ENCODE measurements around the gene TNFSF13.

- TF ChIP-seq, protein P1, sequence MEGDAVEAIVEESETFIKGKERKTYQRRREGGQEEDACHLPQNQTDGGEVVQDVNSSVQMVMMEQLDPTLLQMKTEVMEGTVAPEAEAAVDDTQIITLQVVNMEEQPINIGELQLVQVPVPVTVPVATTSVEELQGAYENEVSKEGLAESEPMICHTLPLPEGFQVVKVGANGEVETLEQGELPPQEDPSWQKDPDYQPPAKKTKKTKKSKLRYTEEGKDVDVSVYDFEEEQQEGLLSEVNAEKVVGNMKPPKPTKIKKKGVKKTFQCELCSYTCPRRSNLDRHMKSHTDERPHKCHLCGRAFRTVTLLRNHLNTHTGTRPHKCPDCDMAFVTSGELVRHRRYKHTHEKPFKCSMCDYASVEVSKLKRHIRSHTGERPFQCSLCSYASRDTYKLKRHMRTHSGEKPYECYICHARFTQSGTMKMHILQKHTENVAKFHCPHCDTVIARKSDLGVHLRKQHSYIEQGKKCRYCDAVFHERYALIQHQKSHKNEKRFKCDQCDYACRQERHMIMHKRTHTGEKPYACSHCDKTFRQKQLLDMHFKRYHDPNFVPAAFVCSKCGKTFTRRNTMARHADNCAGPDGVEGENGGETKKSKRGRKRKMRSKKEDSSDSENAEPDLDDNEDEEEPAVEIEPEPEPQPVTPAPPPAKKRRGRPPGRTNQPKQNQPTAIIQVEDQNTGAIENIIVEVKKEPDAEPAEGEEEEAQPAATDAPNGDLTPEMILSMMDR (IDR thresholded peaks at IDR 0.05), result no peak
- TF ChIP-seq ZFX (IDR thresholded peaks at IDR 0.05; ENCODE audit: borderline replicate concordance), result no peak
These were observed 8.2 kb upstream of the TNFSF13 start for GRCh38 chr17:7550344-7550743.

Data from 22Rv1 (cell line).